Stimulated activated CD4-positive, alpha-beta T cell treated with anti-CD3 and anti-CD28 coated beads, Interleukin-2, amount 100 ng/mL, for 24 hours (primary cell): ENCODE measurements around the gene GTF2F2.
A peak's percentile ranks its signal among the peaks of the same experiment; 100 is the strongest.

Source experiments
- DNase-seq, 2 donors: peaks; one replicate each; pipeline ENCODE4 v3.0.0-alpha.2; 2020

Gene GTF2F2

GRCh38 chr13:45119991-45120864 is at the start of gene GTF2F2:
GTF2F2 (plus strand) TSS chr13:45120510; CDS start chr13:45120656, 146 bp downstream.
- DNase-seq: peak; percentile 89

GRCh38 chr13:45073809-45074208 is 46.5 kb upstream of the GTF2F2 start:
- no peak for DNase-seq

- DNase-seq: no peak
Measured at GRCh38 chr13:45074721-45075120, 45.6 kb upstream of the GTF2F2 start.

- no peak for DNase-seq
Measured at GRCh38 chr13:45078003-45078402, 42.3 kb upstream of the GTF2F2 start.

- no peak for DNase-seq
Measured at GRCh38 chr13:45082964-45083363, 37.3 kb upstream of the GTF2F2 start.

- DNase-seq: no peak
Measured at GRCh38 chr13:45084515-45084914, 35.8 kb upstream of the GTF2F2 start.

GRCh38 chr13:45086484-45086883 is 33.8 kb upstream of the GTF2F2 start:
- DNase-seq: no peak

- DNase-seq: no peak
Measured at GRCh38 chr13:45092663-45093062, 27.6 kb upstream of the GTF2F2 start.

- DNase-seq: no peak
Measured at GRCh38 chr13:45100573-45101262, 19.6 kb upstream of the GTF2F2 start.

- DNase-seq: no peak
Measured at GRCh38 chr13:45101327-45102018, 18.8 kb upstream of the GTF2F2 start.

- no peak for DNase-seq
Measured at GRCh38 chr13:45102136-45102507, 18.2 kb upstream of the GTF2F2 start.

- no peak for DNase-seq
Measured at GRCh38 chr13:45103449-45103848, 16.9 kb upstream of the GTF2F2 start.

- DNase-seq: no peak
Measured at GRCh38 chr13:45104261-45104660, 16.0 kb upstream of the GTF2F2 start.

- no peak for DNase-seq
Measured at GRCh38 chr13:45105895-45106294, 14.4 kb upstream of the GTF2F2 start.

GRCh38 chr13:45107539-45107938 is 12.8 kb upstream of the GTF2F2 start:
- no peak for DNase-seq

GRCh38 chr13:45108716-45109101 is 11.6 kb upstream of the GTF2F2 start:
- peak in 1 of 2 donors; percentile 11 for DNase-seq

GRCh38 chr13:45109102-45109720 is 11.1 kb upstream of the GTF2F2 start:
- no peak for DNase-seq

GRCh38 chr13:45113233-45114224 is 6.8 kb upstream of the GTF2F2 start:
- no peak for DNase-seq

GRCh38 chr13:45119469-45119990 is 780 bp upstream of the GTF2F2 start:
- DNase-seq: peak; percentile 52 to 65

GRCh38 chr13:45120967-45121831 is 889 bp downstream of the GTF2F2 start:
- no peak for DNase-seq

- DNase-seq: no peak
Measured at GRCh38 chr13:45122941-45123340, 2.6 kb downstream of the GTF2F2 start.
